LNCAP (cell line): Measurements from ENCODE around the gene SCYGR8.
A peak's percentile ranks its signal among the peaks of the same experiment; 100 is the strongest.

Source experiments
- CTCF ChIP-seq: fragments of 450-650 bp; IDR thresholded peaks from 2 replicates; pipeline ENCODE4 v1.5.1; 2017; ENCODE audit warnings: mild to moderate bottlenecking

The SCYGR8 gene

GRCh38 chr2:227739351-227739750, 6.3 kb upstream of the SCYGR8 start:
- no peak for TF ChIP-seq CTCF

- peak; percentile 10; the same call in 1 of the 2 replicates for TF ChIP-seq CTCF
These were observed 5.0 kb upstream of the SCYGR8 start for GRCh38 chr2:227740705-227741104.

- TF ChIP-seq CTCF = peak; percentile 31; the same call in 1 of the 2 replicates
These were observed 2.4 kb downstream of the SCYGR8 start for GRCh38 chr2:227748079-227748478.

- no peak for TF ChIP-seq CTCF
These were observed 13.9 kb downstream of the SCYGR8 start for GRCh38 chr2:227759411-227760118.

- TF ChIP-seq CTCF = no peak
These were observed 16.2 kb downstream of the SCYGR8 start for GRCh38 chr2:227761740-227762476.

- no peak for TF ChIP-seq CTCF
These were observed 20.2 kb downstream of the SCYGR8 start for GRCh38 chr2:227765788-227766372.

- peak; percentile 77 for TF ChIP-seq CTCF
These were observed 20.7 kb downstream of the SCYGR8 start for GRCh38 chr2:227766373-227766883.
